Activated CD4-positive, alpha-beta memory T cell treated with anti-CD3 and anti-CD28 coated beads for 36 hours (primary cell): ENCODE measurements around the gene CACNA1D. TPM values are rescaled to one million over a fixed set of nuclear protein-coding genes. Genes with fewer than 3 reads are reported as not detected.

Experiments used
- CTCF ChIA-PET: fragments of 350-600 bp; sonication (Branson Sonifier 250); formaldehyde crosslinking; loops from one replicate; lab custom pipeline; 2021; ENCODE audit warnings: antibody characterized with exemption, inconsistent platforms; lab: Charles Lee
- POLR2A ChIA-PET: fragments of 350-600 bp; sonication (Branson Sonifier 250); formaldehyde crosslinking; loops from one replicate; lab custom pipeline; 2021; ENCODE audit warnings: antibody characterized with exemption; lab: Charles Lee
- DNase-seq: peaks from one replicate; pipeline ENCODE4 v3.0.0-alpha.2; 2020
- H3K27ac Mint-ChIP-seq: one replicate; pipeline ENCODE4 v1.8.0; 2021; ENCODE audit warnings: mixed read lengths
- H3K27me3 Mint-ChIP-seq: one replicate; pipeline ENCODE4 v1.8.0; 2021; ENCODE audit warnings: mixed read lengths
- H3K36me3 Mint-ChIP-seq: one replicate; pipeline ENCODE4 v1.8.0; 2021; ENCODE audit warnings: mixed read lengths
- H3K4me1 Mint-ChIP-seq: one replicate; pipeline ENCODE4 v1.8.0; 2021; ENCODE audit warnings: low read depth, mixed read lengths
- H3K4me3 Mint-ChIP-seq: one replicate; pipeline ENCODE4 v1.8.0; 2021; ENCODE audit warnings: mild to moderate bottlenecking, mixed read lengths
- H3K9me3 Mint-ChIP-seq: one replicate; pipeline ENCODE4 v1.8.0; 2021; ENCODE audit warnings: mixed read lengths
- intact Hi-C: fragments of 100-400 bp; cut with micrococcal nuclease; formaldehyde crosslinking; loops from one replicate; pipeline ENCODE4 v1.15.1; 2023
- total RNA-seq, 2 experiments: library from RNA; stranded (reverse); gene quantifications; one replicate each; pipeline ENCODE4 v1.2.3, GENCODE V29; 2021

Gene CACNA1D
- total RNA-seq, 2 experiments from 2014 or later, result 0.24 to 0.53 TPM

- ChIA-PET POLR2A (no interaction called here), CTCF (no interaction called here)
- Mint-ChIP-seq H3K4me3 (no peak overlapping the region), H3K27ac (no peak overlapping the region), H3K4me1 (no peaks in the 10 kb centered on the region), H3K9me3 (no peaks in the 10 kb centered on the region), H3K27me3 (peaks cover 14% of the 10 kb centered on the region), H3K36me3 (no peaks in the 10 kb centered on the region)
- no peak for DNase-seq
- intact Hi-C loops, result no loop called here
Observed at GRCh38 chr3:53613125-53613524, 118.7 kb downstream of the CACNA1D start.

GRCh38 chr3:53614307-53614706 lies 119.9 kb downstream of the CACNA1D start:
- ChIA-PET POLR2A (no interaction called here), CTCF (interaction anchor here (0.6 kb wide), 1 partner anchor 24 kb away, joined by 3 read pairs; no protein-coding TSS in a partner anchor)
- no peak overlapping the region for H3K27ac Mint-ChIP-seq
- peaks cover 14% of the 10 kb centered on the region for H3K27me3 Mint-ChIP-seq
- intact Hi-C loops, result no loop called here
- no peaks in the 10 kb centered on the region for H3K36me3 Mint-ChIP-seq
- H3K4me3 Mint-ChIP-seq, result no peak overlapping the region
- no peak for DNase-seq
- H3K4me1 Mint-ChIP-seq, result no peaks in the 10 kb centered on the region
- no peaks in the 10 kb centered on the region for H3K9me3 Mint-ChIP-seq

GRCh38 chr3:53616321-53616720 lies 121.9 kb downstream of the CACNA1D start:
- Mint-ChIP-seq H3K27ac (no peak overlapping the region), H3K9me3 (no peaks in the 10 kb centered on the region), H3K27me3 (peaks cover 9% of the 10 kb centered on the region), H3K4me3 (no peak overlapping the region), H3K4me1 (no peaks in the 10 kb centered on the region), H3K36me3 (no peaks in the 10 kb centered on the region)
- intact Hi-C loops, result no loop called here
- POLR2A ChIA-PET, result no interaction called here
- no peak for DNase-seq
- CTCF ChIA-PET, result no interaction called here

- Mint-ChIP-seq H3K27ac (no peak overlapping the region), H3K9me3 (no peaks in the 10 kb centered on the region), H3K4me1 (no peaks in the 10 kb centered on the region), H3K27me3 (peaks cover 8% of the 10 kb centered on the region), H3K4me3 (no peak overlapping the region), H3K36me3 (no peaks in the 10 kb centered on the region)
- ChIA-PET POLR2A (no interaction called here), CTCF (no interaction called here)
- DNase-seq, result no peak
- intact Hi-C loops, result no loop called here
Observed at GRCh38 chr3:53616971-53617892, 122.8 kb downstream of the CACNA1D start.

- CTCF ChIA-PET, result no interaction called here
- no peak overlapping the region for H3K27ac Mint-ChIP-seq
- H3K4me3 Mint-ChIP-seq, result no peak overlapping the region
- DNase-seq, result no peak
- no peaks in the 10 kb centered on the region for H3K4me1 Mint-ChIP-seq
- intact Hi-C loops, result no loop called here
- POLR2A ChIA-PET, result no interaction called here
- no peaks in the 10 kb centered on the region for H3K9me3 Mint-ChIP-seq
- H3K27me3 Mint-ChIP-seq, result peaks cover 8% of the 10 kb centered on the region
- H3K36me3 Mint-ChIP-seq, result no peaks in the 10 kb centered on the region
Observed at GRCh38 chr3:53617893-53618523, 123.6 kb downstream of the CACNA1D start.

GRCh38 chr3:53618524-53618906 lies 124.1 kb downstream of the CACNA1D start:
- H3K27me3 Mint-ChIP-seq, result peaks cover 6% of the 10 kb centered on the region
- no peak overlapping the region for H3K4me3 Mint-ChIP-seq
- DNase-seq, result no peak
- ChIA-PET CTCF (no interaction called here), POLR2A (no interaction called here)
- no peaks in the 10 kb centered on the region for H3K4me1 Mint-ChIP-seq
- no peaks in the 10 kb centered on the region for H3K9me3 Mint-ChIP-seq
- H3K36me3 Mint-ChIP-seq, result no peaks in the 10 kb centered on the region
- H3K27ac Mint-ChIP-seq, result no peak overlapping the region
- intact Hi-C loops, result no loop called here

- Mint-ChIP-seq H3K4me1 (no peaks in the 10 kb centered on the region), H3K4me3 (no peak overlapping the region), H3K27ac (no peak overlapping the region), H3K36me3 (no peaks in the 10 kb centered on the region), H3K9me3 (no peaks in the 10 kb centered on the region), H3K27me3 (peaks cover 6% of the 10 kb centered on the region)
- POLR2A ChIA-PET, result no interaction called here
- CTCF ChIA-PET, result no interaction called here
- intact Hi-C loops, result no loop called here
- no peak for DNase-seq
Observed at GRCh38 chr3:53618936-53619335, 124.5 kb downstream of the CACNA1D start.

- Mint-ChIP-seq H3K9me3 (no peaks in the 10 kb centered on the region), H3K4me3 (no peak overlapping the region), H3K36me3 (no peaks in the 10 kb centered on the region), H3K27ac (no peak overlapping the region), H3K27me3 (peaks cover 2% of the 10 kb centered on the region), H3K4me1 (no peaks in the 10 kb centered on the region)
- DNase-seq, result no peak
- intact Hi-C loops, result no loop called here
- ChIA-PET POLR2A (no interaction called here), CTCF (no interaction called here)
Observed at GRCh38 chr3:53624061-53624857, 129.8 kb downstream of the CACNA1D start.

- no peak for DNase-seq
- no peaks in the 10 kb centered on the region for H3K4me1 Mint-ChIP-seq
- H3K4me3 Mint-ChIP-seq, result no peak overlapping the region
- peaks cover 10% of the 10 kb centered on the region for H3K27me3 Mint-ChIP-seq
- intact Hi-C loops, result no loop called here
- ChIA-PET POLR2A (no interaction called here), CTCF (no interaction called here)
- no peaks in the 10 kb centered on the region for H3K9me3 Mint-ChIP-seq
- no peak overlapping the region for H3K27ac Mint-ChIP-seq
- no peaks in the 10 kb centered on the region for H3K36me3 Mint-ChIP-seq
Observed at GRCh38 chr3:53626876-53627275, 132.5 kb downstream of the CACNA1D start.

GRCh38 chr3:53628536-53629401 lies 134.4 kb downstream of the CACNA1D start:
- DNase-seq, result no peak
- Mint-ChIP-seq H3K9me3 (no peaks in the 10 kb centered on the region), H3K27me3 (peaks cover 10% of the 10 kb centered on the region), H3K36me3 (no peaks in the 10 kb centered on the region), H3K27ac (no peak overlapping the region), H3K4me3 (no peak overlapping the region), H3K4me1 (no peaks in the 10 kb centered on the region)
- ChIA-PET CTCF (no interaction called here), POLR2A (no interaction called here)
- intact Hi-C loops, result no loop called here

GRCh38 chr3:53629402-53629723 lies 135.0 kb downstream of the CACNA1D start:
- ChIA-PET CTCF (no interaction called here), POLR2A (no interaction called here)
- H3K27me3 Mint-ChIP-seq, result peaks cover 10% of the 10 kb centered on the region
- H3K4me1 Mint-ChIP-seq, result no peaks in the 10 kb centered on the region
- DNase-seq, result no peak
- no peaks in the 10 kb centered on the region for H3K36me3 Mint-ChIP-seq
- no peak overlapping the region for H3K4me3 Mint-ChIP-seq
- no peak overlapping the region for H3K27ac Mint-ChIP-seq
- intact Hi-C loops, result no loop called here
- no peaks in the 10 kb centered on the region for H3K9me3 Mint-ChIP-seq

- POLR2A ChIA-PET, result no interaction called here
- no peaks in the 10 kb centered on the region for H3K9me3 Mint-ChIP-seq
- intact Hi-C loops, result no loop called here
Observed at GRCh38 chr3:53630547-53630946, 136.1 kb downstream of the CACNA1D start.

More at GRCh38 chr3:53630547-53630946, 136.1 kb downstream of the CACNA1D start:
- Mint-ChIP-seq H3K4me3 (no peak overlapping the region), H3K27ac (no peak overlapping the region), H3K27me3 (peaks cover 11% of the 10 kb centered on the region), H3K36me3 (no peaks in the 10 kb centered on the region), H3K4me1 (no peaks in the 10 kb centered on the region)
- no peak for DNase-seq
- CTCF ChIA-PET, result no interaction called here
